GM18873 (cell line): ENCODE results near the gene METTL13.

Experiments
- ATAC-seq: cut with Tn5 transposase; IDR thresholded peaks from one replicate; pipeline ENCODE4 v1.9.1; 2021; ENCODE audit warnings: mild to moderate bottlenecking, moderate library complexity, moderate number of reproducible peaks; ENCODE audit not compliant: unreplicated experiment, low FRiP score

Gene METTL13

DNA sequence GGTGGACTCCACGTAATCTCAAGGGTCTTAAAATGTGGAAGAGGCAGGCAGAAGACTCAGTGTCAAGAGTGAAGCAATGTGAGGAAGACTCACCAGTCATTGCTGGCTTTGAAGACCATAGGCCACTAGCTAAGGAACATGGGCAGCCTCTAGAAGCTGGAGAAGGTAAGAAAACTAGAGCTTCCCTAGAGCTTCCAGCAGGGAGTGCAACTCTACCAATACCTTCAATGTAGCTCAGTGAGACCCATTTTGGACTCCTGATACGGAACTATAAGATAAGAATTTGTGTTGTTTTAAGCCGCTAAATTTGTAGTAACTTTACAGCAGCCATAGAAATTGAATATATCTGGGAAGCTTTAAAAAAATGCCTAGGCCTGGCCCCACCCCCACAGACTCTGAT is 18.9 kb downstream of the METTL13 start:
- ATAC-seq, result no peak

DNA sequence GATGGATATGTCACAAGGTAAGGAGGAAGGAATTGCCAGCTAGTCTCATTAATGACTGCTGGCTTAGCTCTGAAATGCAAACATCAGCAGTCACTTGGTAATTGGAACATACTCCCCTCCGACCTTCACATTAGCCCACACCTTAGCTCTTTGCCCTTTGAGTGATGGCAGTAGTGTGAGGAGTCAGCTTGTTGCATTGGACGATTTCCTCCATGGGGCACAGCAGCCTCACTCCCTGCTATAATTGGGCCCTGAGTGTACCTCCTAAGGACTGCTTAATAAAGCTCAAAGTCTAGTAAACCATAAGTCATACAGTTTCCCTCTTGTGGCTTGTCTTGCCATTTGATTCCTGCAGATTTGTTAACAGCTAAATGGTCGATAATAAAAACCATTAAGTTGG is 19.4 kb downstream of the METTL13 start:
- no peak for ATAC-seq

DNA sequence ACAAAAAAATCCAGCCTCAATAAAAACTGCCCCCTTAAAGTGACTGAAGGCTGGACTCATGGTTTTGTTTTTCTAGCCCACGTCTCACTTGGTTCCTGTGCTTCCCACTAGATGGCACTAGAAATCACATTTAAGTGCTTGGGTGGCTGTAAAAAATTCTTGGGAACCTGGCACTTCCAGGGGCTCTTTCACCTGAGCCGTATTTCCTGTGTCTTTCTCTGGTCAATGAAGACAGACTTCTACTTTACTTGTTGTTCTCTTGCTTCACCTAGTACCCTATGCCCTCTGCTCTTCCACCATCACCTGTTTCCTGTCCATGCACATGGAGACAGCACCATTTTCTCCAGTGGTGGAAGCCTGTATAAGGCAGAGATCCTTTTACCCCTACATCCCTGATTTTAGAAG is 20.0 kb downstream of the METTL13 start:
- no peak for ATAC-seq

DNA sequence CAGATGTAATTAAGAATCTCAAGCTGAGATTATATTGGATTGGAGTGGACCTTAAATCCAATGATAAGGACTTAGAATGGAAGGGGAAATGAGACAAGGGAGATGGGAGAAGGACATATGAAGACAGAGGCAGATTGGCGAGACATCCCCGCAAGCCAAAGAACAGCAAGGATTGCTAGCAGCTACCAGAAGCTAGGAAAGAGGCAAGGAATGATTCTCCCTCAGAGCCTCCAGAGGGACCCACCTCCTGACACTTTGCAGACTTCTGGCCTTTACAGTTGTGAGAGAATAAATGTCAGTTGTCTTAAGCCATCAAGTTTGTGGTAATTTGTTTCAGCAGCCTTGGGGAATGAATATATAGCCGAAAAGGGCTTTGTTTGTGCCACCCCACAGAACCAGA is 20.7 kb downstream of the METTL13 start:
- ATAC-seq, result no peak

DNA sequence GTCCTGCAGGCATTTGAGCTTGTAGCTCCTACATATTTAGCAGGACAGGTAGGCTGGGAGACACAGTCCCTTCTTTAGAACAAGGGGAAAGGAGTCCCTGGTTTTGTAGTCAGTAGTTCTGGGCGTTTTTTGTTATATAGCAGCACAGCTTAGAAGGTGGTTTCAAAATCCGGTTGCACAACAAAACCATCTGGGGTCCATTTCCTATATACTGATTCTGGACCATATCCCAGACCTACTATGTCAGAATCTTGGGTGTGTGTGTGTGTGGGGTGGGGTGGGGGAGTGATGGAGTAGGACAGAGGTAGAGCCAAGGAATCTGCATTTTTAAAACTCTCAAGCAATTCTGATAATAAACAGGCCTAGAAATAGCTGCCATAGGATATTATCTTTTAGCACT is 21.6 kb downstream of the METTL13 start:
- no peak for ATAC-seq

DNA sequence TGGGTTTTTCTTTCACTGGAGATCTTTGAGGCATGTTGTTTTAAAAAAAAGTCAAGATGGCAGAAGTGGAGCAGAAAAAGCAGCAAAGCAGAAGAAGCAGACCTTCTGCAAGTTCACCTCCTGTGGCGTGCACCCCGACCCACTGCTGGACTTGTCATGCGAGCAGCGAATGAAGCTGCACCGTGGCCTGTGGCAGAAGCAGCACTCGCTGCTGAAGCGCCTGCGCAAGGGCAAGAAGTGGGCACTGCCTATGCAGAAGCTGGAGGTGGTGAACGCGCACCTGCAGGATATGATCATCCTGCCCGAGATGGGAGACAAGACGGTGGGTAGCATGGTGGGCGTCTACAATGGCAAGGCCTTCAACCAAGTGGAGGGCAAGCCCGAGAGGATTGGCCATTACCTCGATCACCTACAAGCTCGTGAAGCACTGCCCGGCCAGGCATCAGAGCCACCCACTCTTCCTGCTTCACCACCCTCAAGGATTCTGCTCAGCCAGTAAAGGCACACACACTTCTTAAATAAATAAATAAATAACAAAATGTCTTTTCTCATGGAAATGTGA is 22.1 kb downstream of the METTL13 start:
- ATAC-seq, result no peak

GRCh38 chr1:171805395-171806115 is 24.1 kb downstream of the METTL13 start:
- peak; percentile 66 for ATAC-seq

DNA sequence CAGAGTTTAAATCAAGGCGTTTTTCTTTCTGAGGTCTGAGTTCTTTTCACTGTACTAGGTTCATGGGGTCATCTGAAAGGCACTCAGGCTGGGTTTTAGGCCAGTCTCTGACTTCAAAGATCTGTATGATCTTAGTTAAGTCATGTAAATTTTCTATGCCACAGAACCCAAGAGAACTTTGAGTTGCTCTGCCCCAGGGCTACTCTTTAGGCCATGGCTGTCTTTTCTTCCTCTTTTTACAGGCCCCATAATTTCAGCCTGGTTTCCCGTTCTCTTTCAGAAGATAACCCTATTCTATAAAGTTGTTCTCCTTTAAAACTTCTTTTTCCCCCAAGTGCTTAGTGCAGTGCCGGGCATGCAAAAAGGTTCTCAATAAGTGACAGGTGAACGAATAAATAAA is 26.1 kb downstream of the METTL13 start:
- no peak for ATAC-seq

DNA sequence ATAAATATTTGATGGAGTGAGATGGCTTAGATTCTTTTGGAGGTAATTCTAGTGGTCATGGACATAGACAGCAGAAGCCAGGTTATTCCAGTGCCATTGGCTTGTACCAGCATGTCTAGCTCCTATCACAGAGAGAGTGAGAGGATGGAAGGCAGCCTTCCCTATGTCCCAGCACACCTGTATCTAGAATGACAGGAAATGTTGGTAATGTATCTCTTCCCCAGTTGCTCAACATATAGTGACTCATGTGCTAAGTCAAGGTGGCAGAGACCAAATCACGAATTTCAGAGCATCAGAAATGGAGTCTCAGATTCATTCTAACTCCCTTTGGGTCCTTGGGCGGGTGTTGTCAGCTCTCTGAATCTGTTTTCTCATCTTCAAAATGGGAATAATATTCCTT is 28.4 kb downstream of the METTL13 start:
- ATAC-seq, result no peak

- ATAC-seq, result no peak
Measured at GRCh38 chr1:171811672-171812071, 30.2 kb downstream of the METTL13 start.

DNA sequence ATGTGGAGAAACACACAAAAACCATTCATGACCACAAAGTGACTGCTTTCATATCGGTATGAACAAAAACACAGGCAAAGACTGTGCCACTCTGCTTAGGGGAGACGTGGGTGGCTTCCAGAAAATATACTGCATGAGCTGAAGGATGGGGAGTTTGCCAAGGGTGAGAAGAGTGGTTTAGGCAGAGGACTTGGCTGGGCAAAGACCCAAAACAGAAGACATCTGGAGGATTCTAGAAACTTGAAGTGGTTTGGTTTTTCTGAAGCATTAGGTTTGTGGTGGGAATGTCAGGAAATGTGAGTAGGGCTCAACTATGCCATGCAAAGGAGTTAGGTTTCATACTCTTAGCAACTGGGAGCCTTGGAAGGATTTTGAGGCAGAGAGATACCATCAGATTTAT is 33.2 kb downstream of the METTL13 start:
- ATAC-seq, result no peak

- ATAC-seq, result no peak
Measured at GRCh38 chr1:171816300-171816901, 34.9 kb downstream of the METTL13 start.

GRCh38 chr1:171817511-171818265 is 36.2 kb downstream of the METTL13 start:
- ATAC-seq, result no peak

DNA sequence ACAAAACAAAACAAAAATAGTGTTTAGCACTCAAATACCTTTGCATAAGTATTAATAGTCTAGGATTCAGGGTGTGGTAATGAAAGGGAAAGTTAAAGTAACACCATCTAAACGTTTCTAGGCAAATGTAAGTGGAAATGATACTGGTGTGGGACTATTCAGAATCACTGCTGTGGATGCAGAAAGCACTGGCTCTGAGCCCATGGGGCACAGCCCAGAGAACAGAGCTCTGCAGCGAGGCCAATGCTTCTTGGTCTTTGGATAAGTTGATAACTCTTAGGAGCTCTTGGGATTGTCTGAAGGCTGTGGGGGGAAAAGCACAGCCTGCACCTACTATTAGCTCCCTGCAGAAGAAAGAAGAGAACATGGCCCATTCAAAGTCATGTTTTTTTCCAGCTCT is 38.5 kb downstream of the METTL13 start:
- ATAC-seq, result no peak

DNA sequence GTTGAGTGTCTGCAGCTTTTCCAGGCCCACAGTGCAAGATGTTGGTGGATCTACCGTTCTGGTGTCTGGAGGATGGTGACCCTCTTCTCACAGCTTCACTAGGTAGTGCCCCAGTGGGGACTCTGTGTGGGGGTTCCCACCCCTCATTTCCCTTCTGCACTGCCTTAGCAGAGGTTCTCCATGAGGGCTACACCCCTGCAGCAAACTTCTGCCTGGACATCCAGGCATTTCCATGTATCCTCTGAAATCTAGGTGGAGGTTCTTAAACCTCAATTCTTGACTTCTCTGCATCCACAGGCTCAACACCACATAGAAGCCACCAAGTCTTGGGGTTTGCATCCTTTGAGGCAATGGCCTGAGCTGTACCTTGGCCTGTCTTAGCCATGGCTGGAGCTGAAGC is 45.5 kb downstream of the METTL13 start:
- no peak for ATAC-seq

DNA sequence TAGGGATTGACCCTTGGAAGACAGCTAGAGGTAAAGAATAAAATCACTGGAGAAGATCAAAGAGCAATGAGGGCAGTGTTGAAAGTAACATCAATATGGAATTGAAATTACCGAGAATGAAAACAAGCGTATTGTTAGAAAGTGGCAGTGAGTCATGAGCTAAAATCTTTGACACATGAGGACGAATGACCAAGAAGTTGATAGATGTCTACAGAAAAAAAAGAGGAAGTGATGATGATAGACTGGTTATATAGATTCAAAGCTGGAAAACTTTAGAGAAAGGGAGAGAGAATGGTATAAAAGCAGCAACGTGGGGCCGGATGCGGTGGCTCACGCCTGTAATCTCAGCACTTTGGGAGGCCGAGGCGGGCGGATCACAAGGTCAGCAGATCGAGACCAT is 47.3 kb downstream of the METTL13 start:
- ATAC-seq, result no peak

GRCh38 chr1:171833091-171833825 is 51.8 kb downstream of the METTL13 start:
- no peak for ATAC-seq

GRCh38 chr1:171834821-171835220 is 53.4 kb downstream of the METTL13 start:
- ATAC-seq, result no peak

- no peak for ATAC-seq
Measured at GRCh38 chr1:171835891-171836290, 54.4 kb downstream of the METTL13 start.

DNA sequence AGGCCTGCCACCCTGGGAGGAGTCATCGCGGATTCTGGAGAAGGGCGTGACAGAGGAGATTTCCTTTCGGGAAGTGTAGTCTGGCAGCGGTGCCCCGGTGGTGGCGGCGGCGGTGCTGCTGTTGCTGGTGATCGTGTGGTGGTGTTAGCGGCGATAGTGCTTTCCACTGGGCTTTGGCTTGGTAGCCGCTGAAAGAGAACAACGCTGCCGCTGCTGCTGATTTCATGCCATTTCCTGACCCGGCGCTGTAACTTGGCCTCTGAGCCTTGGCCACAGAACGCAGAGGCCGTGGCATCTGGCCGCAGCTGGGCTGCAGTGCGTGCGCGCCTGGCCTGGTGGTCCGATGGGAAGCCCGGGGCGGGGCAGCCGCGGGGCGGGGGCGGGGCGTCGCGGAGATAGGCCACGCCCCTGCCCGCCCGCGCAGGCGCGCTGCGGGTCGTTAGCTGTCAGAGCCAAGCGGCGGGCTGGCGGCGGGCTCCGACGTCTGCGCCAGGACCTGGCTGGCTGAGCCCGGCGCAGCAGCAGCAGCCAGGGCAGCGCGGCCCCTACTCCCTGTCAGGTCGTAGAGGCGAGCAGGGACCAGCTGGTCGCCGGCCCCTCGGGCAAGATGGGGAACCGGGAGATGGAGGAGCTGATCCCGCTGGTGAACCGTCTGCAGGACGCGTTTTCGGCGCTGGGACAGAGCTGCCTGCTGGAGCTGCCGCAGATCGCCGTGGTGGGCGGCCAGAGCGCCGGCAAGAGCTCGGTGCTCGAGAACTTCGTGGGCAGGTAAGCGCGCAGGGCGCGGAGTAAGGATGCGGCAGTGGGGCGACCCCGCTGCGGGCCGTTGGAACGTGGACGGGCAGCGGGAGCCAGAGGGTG is 59.8 kb downstream of the METTL13 start, which contains the start of gene DNM3:
Gene DNM3, plus strand, starts transcription at position 449 of the 861 bp plus-strand sequence. Its CDS starts 159 bp downstream, at position 608.
- peak; percentile 48 for ATAC-seq
